NOMO-1 treated with DMSO at 0.1 percent for 48 hours (cell line): ENCODE data around the gene DNAJC5.

Source experiments
- DNase-seq: peaks from one replicate; lab custom pipeline; 2025; ENCODE audit not compliant: unreplicated experiment; lab: John Stamatoyannopoulos, UW

The DNAJC5 gene

DNA sequence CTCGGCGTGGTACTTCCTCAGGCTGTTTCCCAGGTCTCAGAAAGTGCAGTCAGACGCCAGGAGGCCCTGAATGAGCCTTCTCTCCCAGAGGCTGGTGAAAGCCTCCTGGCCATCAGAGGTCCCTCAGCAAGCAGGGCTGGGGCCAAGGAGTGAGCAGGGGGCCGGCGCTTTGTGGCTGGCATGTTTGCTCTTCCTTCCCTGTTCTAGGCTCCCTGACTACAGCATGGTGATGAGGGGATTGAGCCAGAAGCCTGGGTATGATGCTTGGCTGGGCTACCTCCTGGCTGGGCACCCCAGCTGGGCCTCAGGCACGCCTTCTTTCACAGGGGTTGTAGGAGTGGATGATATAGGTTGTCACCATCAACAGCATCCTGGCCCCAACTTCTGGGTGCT lies 11.7 kb upstream of the DNAJC5 start:
- DNase-seq = no peak

DNA sequence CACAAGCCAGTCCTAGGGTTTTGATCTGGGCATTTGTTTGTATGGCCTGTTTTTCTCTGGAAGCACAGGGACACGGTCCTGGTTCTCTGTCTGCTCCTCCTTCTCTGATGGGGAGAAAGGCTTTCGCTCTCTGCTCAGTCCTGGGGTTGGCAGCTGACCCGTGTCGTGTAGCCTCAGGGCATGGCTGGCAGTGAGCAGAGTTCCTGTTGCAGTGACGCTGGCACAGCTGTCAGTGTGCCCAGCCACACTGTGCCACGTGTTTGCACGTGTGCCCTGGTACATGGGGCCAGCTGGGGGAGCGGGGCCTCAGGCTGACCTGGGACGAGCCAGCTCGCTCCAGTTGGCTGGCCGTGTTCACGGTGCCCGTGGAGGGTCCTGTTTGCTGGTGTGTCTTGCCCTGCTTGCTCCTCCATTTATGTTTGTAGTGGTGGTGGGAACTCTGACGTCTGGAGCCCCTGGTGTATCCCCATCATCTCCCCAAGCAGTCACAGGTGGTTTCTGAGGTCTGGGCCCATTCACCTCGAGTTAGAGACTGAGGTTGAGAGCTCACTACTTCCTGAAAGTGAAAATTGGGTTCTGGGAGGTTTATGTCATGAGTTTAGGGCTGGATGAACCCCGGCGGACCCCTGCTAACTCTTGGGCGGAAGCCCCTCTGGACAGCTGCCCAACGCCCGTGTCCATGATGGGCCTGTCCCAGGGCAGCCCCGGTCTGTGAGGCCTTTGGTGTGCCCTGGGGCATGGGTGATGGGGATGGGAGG lies 10.2 kb upstream of the DNAJC5 start:
- DNase-seq = no peak

- DNase-seq = no peak
Measured at GRCh38 chr20:63885264-63886053, 9.5 kb upstream of the DNAJC5 start.

DNA sequence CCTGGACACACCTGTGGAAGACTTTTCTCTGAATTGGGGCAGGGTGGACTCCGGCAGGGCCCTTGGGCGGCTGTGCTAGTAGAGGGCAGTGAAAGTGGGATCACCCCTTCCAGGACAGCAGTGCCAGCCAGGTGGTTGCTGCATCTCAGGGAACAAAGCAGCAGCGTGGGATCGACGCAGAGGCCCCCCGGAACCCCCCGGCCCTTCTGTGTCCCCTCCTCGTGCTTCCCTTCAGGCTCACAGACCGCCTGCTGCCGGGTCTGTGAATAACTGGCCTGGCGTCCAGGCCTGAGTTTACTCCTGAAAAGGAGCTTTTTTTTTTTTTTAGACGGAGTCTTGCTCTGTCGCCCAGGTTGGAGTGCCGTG lies 8.9 kb upstream of the DNAJC5 start:
- DNase-seq = no peak

DNA sequence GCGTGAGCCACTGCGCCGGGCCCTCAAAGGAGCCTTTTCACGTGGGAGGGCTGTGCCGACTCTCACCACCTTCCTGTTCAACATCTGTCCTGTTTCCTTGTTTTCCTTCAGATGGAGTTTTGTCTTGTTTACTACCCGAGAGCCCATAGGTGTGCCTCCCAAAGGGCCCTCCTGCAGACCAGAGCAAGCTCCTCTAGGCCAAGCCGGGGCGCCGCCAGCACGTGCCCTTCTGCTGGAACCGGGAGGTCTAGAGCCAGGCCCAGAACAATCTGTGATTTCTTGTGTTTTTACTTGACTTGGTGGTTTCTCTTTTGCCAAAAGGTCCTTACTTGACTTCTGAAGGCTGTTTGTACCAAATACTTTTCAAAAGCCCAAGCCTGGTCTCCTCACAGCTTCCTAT lies 8.0 kb upstream of the DNAJC5 start:
- DNase-seq = no peak

DNA sequence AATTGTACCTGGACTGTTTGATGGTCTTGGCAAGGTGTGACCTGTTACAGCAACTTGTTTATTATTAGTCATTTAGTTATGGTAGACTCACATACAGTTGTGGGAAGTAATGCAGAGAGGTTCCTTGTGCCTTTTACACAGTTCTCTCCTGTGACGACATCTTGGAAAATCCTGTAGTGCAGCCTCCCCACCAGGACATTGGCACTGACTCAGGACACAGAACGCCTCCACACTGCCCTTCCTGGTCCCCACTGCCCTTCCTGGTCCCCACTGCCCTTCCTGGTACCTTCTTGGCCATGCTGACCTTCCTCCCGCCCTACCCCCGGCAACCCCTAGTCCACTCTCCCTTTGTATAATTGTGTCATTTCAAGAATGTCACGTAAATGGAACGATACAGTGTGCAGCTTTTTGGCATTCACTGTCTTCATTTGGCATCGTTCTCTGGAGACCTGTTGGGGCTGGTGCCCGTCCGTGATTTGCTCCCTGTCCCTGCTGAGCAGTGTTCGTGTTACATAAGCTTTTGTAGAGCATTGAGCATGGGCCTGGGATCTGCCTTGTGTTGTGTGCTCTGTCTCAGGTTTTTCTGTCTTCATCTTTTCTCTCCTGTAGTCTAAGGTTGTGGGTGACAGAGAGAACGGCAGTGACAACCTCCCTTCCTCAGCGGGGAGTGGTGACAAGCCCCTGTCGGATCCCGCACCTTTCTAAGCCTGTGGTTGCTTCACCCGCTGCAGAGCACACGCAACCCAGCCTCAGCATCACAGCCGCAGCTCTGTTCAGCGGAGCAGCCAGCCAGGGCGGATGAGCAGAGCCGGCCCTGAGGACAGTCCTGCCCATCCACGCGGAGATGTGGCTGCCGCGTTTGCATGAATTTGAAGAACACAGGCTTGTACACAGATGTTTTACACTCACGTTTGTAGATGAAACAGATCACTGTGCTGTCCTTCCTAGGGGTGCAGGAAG lies 5.4 kb upstream of the DNAJC5 start:
- DNase-seq = no peak

DNA sequence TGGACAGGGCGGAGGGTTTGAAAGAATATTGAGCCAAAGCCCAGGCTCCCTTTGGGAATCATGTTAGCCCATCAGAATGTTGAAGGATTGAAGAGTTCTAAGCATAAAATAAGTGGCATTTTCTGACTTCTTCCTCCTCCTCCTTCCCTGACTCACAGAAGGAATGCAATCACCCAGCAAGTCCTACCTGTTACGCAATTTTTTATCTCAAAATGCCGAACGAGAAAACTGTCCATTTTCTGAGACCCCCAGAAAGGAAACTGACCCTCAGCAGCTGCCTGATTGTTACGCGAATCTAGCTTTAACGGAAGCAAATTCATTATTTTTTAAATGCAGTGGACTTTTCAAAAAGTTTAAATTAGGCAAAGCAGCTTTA lies 4.7 kb upstream of the DNAJC5 start:
- peak; percentile 4 for DNase-seq

DNA sequence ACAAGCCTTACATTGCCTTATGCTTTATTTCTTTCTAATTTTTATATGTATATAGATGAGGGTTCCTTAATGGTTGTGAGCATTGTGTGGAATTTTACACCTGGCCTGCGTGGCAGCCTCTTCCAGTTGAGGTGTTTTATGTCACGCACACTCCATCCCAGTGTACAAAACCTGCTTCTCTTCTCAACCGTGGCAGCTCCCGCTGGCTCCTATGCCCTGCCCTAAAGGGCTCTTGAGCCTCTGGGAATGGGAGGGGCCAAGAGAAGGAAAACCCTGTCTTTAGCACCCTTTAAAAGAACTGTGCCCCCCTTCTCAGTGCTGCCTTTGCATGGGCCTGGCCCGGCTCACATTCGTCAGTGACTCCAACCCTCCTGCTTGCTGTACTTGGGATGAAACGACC lies 4.3 kb upstream of the DNAJC5 start:
- DNase-seq = no peak

- DNase-seq = no peak
Measured at GRCh38 chr20:63891061-63892002, 3.6 kb upstream of the DNAJC5 start.

GRCh38 chr20:63892402-63892801 lies 2.5 kb upstream of the DNAJC5 start:
- DNase-seq = no peak

- DNase-seq = no peak
Measured at GRCh38 chr20:63893999-63894357, 948 bp upstream of the DNAJC5 start.

DNA sequence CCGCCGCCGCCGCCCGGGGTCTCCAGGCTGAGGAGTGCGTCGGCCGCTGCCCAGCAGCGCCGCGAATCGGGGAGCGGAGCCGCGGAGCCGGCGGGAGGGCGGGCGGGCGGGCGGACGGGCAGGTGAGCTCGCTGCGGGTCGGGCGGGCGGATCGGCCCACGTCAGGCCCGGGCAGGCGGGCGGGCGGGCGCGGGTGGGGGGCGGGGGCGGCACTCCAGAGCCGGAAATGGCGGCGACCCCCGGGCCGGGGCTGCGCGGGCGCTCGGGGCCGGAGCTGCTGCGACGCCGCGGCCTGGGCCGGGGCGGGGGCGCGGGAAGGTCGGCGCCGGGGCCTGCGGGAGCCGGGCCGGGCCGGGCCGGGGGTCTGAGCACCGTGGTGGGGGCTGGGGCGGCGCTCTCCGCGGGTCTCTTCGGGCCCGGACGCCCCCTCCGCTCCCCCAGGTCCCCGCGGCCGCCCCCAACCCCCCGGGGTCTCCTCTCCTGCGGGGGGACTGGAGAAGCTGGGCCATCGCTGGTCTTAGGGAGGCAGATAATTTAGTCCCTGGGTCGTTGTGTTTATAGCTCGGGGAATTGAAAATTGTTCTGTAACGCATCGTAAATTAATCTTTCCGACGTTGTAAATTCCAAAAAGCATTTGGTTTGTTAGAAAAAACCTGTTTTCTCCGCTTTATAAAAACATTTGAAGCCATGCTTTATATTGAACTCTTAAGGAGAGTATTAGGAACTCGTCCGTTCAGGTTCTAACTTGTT lies 451 bp downstream of the DNAJC5 start:
- DNase-seq = no peak

DNA sequence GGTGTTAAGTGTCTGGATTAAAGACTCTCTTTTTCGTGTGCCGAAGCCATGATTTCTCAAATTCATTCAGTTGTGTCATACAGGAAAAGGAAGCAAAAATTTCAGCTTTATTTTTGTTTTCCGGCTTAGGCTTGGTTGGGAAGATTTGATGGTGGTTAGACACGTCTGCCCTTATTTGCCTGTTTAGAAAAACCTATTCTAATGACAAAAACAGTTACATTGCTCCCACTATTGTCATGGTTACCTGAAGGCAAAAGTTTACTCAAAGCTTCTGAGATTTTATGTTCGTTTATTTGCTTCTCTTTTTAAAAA lies 982 bp downstream of the DNAJC5 start:
- DNase-seq = no peak

DNA sequence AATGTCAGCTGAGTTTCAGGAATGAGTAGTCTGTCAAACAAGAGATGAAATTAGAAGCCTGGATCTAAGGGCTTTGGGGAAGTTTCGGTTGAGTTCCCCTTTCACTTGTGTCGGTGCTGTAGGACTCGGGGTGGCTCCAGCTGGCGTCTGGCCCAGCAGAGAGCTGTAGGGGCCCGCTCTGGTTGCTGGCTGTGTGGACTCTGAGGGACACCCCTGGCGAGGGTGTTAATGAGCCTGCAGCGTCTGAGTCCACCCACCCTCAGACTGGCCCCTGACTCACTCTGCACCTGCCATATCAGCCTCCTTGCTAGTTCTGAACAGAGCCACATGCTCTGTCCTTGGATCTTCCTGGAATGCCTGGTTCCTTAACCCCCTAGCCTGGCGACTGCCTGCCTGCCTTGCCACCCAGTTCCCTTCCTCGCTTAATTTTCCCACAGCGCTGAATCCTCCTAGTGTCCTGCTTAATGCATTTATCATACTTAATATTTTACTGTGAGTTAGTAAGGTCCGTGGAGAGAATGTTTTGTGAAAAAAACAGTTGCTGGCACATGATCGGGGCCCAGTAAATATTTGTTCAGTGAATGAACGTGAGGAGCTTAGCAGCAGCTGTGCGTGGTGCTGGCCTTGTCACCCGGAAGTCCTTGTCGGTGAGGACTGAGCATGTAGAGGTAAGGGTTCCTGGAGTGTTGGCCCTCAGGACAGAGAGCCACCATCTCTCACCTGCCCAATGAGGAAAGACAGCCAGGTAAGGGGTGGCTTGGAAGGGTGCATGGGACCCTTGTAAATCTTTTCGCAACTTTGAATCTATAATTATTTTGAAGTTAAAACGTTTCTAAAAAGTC lies 1.6 kb downstream of the DNAJC5 start:
- peak; percentile 86 for DNase-seq

DNA sequence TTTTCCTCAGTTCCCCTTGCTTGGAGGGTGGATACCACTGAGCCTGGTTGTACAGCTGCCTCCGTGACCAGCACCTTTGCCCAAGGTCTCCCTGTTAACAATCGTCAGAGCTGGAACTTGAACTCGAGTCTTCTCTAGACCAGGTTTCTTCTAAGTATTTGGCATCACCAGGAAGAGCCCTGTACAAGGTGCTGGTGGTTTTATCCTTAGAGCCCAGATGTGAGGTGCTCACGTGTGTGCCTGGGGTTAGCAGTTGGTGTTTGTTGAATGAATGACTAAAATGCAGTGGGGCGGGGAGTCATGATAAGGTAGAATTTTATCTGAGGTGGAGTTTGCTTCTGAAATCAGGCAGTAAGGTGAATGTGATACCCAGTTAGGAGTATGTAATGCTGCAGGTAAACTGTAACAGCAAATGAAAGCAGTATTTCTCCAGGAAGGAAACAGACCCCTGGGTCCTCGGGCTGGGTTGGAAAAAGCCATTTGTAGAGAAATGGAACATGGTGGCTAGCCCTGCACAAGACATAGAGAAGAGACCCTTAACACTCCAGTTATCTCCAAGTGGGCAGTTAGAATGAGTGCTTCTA lies 3.1 kb downstream of the DNAJC5 start:
- no peak for DNase-seq

DNA sequence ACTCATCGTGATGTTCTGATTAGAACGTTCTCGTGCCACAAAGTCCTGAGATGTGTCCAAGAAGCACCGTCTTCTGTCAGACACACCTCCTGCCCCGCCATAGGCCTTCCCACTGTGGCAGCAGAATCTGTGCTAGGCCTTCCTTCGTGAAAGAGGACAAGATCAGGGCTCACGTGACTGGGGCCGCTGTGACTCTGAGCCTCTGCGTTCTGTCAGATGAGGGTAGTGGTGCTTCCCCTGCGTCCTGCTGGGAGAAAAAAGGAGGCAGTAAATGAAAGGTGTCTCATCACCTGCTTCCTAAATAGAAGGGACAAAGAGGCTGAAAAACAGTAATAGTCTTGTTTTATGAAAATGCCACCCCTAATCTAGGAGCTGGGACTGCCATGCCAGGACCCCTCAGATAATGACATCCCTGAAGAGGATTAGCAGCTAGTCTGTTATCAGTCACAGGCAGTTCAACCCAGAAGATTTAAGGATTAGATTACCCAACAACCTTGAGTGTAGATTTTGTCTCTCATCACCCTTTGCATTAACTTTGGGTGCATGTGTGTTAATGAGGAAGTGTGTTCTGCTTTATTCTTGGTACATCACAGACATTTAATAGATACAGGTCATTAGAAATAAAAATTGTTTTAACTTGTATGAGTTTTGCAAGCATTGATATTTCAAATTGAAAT lies 4.1 kb downstream of the DNAJC5 start:
- peak; percentile 71 for DNase-seq

DNA sequence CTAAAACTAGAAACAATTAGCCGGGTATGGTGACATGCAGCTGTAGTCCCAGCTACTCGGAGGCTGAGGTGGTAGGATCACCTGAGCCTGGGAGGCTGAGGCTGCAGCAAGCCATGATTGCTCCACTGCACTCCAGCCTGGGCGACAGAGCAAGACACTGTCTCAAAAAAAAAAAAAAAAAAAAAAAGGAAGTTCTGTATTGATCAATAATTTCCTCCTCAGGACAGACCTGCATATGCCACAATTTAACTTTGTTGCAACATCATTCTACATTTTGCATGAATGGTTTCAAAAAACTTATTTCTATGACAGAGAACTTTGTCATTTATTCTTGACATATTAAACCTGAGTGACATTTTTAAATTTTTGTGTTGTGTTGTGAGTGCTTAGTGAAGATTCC lies 5.5 kb downstream of the DNAJC5 start:
- DNase-seq = peak; percentile 75
